ENCODE results near the gene CBLN4. TPM values are rescaled to one million over a fixed set of nuclear protein-coding genes. Genes with fewer than 3 reads are reported as not detected.

Gene CBLN4
- total and polyA plus RNA-seq, 7 donors = 0.06 TPM; not detected in 6

DNA sequence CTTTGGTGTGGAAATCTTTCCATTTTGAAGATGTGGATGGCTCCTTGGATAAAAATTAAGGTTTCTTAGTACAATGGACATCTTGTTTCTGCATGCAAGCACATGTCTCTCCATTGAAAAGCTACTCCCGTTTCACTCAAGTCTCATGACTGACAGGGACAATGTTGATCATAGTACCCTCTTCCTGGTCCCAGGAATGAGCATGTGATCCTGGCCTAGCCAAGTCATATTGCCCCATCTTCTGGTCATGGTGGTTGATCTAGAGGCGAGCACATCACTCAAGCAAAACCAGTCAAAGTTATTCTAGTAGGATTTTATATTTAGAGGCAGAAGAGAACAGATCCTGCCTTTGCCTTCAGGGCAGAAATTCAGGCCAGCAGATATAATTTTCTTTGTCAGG lies 12.2 kb upstream of the CBLN4 start:
- Histone ChIP-seq H3K27ac (no peak overlapping the region), H3K4me3 (no peak overlapping the region), H3K36me3 (no peaks in the 10 kb centered on the region), H3K4me1 (no peaks in the 10 kb centered on the region), H3K27me3 (no peaks in the 10 kb centered on the region), H3K9me3 (no peaks in the 10 kb centered on the region)
- no peak for TF ChIP-seq POLR2A (IDR thresholded peaks at IDR 0.05)
- TF ChIP-seq, protein P1, sequence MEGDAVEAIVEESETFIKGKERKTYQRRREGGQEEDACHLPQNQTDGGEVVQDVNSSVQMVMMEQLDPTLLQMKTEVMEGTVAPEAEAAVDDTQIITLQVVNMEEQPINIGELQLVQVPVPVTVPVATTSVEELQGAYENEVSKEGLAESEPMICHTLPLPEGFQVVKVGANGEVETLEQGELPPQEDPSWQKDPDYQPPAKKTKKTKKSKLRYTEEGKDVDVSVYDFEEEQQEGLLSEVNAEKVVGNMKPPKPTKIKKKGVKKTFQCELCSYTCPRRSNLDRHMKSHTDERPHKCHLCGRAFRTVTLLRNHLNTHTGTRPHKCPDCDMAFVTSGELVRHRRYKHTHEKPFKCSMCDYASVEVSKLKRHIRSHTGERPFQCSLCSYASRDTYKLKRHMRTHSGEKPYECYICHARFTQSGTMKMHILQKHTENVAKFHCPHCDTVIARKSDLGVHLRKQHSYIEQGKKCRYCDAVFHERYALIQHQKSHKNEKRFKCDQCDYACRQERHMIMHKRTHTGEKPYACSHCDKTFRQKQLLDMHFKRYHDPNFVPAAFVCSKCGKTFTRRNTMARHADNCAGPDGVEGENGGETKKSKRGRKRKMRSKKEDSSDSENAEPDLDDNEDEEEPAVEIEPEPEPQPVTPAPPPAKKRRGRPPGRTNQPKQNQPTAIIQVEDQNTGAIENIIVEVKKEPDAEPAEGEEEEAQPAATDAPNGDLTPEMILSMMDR (IDR thresholded peaks at IDR 0.05) = no peak
- TF ChIP-seq EP300 (IDR thresholded peaks at IDR 0.05) = no peak
- TF ChIP-seq POLR2AphosphoS5 (IDR thresholded peaks at IDR 0.05) = no peak
- intact Hi-C loops (cut with DNase I) = no loop called here
- no peak for DNase-seq
- WGBS, 2 donors = 39 to 68% methylated on average over 2 of the region's 2 CpGs

DNA sequence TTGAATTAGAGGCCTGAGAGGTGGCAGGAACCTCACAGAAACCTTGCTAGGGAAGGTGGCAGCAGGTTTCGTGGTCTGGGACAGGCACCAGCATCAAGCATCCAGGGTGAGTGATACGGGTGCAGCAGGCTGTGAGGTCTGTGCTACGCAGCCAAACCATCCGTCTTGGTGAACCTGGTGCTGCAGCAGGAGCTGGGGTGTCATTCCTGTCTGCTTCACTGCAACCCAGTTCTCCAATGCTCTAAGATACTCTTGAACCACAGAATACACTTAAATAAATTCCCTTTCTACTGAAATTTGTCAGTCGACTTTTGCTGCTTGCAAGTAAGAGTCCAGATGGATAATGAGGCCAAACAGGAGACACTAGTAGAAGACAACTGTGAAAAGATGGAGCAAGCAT lies 9.7 kb upstream of the CBLN4 start:
- no peak overlapping the region for H3K4me3 ChIP-seq
- no peak for DNase-seq
- no peaks in the 10 kb centered on the region for H3K36me3 ChIP-seq
- H3K27ac ChIP-seq = no peak overlapping the region
- 85% methylated on average over 5 of the region's 5 CpGs for WGBS, 2 donors
- TF ChIP-seq EP300 (IDR thresholded peaks at IDR 0.05) = no peak
- TF ChIP-seq POLR2AphosphoS5 (IDR thresholded peaks at IDR 0.05) = no peak
- no peak for TF ChIP-seq POLR2A (IDR thresholded peaks at IDR 0.05)
- TF ChIP-seq, protein P1 (IDR thresholded peaks at IDR 0.05) = no peak
- H3K9me3 ChIP-seq = no peaks in the 10 kb centered on the region
- intact Hi-C loops (cut with DNase I) = no loop called here
- no peaks in the 10 kb centered on the region for H3K27me3 ChIP-seq
- no peaks in the 10 kb centered on the region for H3K4me1 ChIP-seq

DNA sequence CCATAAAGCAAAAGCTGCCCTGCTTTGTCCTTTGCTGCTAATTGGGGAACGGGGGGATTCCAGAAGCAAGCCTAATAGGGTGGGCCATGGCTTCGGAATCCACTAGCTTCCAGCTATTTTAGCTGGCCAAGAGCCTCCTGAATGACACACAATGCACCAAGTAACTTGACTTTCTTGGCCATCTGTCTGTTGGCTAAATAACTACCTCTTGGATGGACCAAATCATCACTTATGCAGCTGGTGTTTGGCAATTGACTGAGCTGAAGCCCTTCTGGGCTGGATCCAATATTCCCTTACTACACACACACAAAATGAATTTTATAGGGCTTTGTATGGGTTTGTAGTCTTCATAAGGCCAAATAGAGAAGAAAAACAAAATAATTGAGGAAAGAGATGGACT lies 8.8 kb upstream of the CBLN4 start:
- Histone ChIP-seq H3K4me3 (no peak overlapping the region), H3K27me3 (no peaks in the 10 kb centered on the region), H3K36me3 (no peaks in the 10 kb centered on the region), H3K27ac (no peak overlapping the region), H3K4me1 (no peaks in the 10 kb centered on the region), H3K9me3 (no peaks in the 10 kb centered on the region)
- DNase-seq = no peak
- WGBS, 2 donors = 81 to 88% methylated on average over 2 of the region's 2 CpGs
- TF ChIP-seq, protein P1 (IDR thresholded peaks at IDR 0.05) = no peak
- TF ChIP-seq POLR2A (IDR thresholded peaks at IDR 0.05) (no peak), EP300 (IDR thresholded peaks at IDR 0.05) (no peak), POLR2AphosphoS5 (IDR thresholded peaks at IDR 0.05) (no peak)
- intact Hi-C loops (cut with DNase I) = no loop called here

DNA sequence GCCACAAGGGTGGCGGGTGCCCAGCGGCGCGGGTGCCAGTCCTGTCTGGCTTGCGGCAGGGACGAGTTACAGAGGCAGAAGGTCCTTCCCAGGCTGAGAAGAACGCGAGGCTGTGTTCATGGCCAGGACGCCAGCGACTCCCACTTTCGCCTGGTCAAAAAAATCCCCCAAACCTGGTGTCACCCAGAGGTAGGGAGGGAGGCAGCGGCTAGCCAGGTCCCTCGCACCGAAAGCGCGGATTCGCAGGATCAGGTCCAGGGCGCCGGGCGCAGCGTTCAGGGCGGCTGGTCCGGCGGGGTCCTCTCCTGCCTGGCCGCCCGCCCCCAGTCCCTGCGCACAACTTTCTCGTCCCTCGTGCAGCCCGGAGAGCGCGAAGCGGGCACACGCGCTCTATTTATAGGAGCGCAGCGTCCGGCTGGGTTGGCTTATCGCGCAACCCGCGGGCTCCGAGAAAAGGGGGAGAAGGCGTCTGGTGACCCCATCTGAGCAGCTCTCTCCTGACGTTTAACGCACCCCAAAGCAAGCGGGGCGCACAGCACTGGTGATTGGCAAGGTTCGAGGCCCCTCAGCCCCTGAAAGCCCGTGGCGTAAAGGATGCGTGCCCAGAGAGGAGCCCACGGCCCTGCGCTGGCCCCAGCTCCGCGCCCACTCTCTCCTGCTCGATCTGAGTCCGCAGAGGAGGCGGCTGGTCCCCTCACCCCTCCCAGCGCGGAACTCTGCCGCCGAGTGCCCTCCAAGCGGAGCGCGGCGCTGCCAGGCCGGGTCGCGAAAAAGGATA lies 519 bp downstream of the CBLN4 start:
- 13 to 24% methylated on average over 70 of the region's 70 CpGs for WGBS, 2 donors
- Histone ChIP-seq H3K27ac (no peak overlapping the region), H3K9me3 (no peaks in the 10 kb centered on the region), H3K27me3 (peaks cover 36 to 65% (median 44%) of the 10 kb centered on the region in 3 donors), H3K4me3 (no peak overlapping the region), H3K36me3 (no peaks in the 10 kb centered on the region), H3K4me1 (peaks cover 0 to 29% (median 26%) of the 10 kb centered on the region in 4 donors)
- intact Hi-C loops (cut with DNase I) = no loop called here
- no peak for DNase-seq
- TF ChIP-seq POLR2A (IDR thresholded peaks at IDR 0.05) (no peak), EP300 (IDR thresholded peaks at IDR 0.05) (no peak)
- TF ChIP-seq, protein P1 (IDR thresholded peaks at IDR 0.05) = no peak

Data from sigmoid colon (tissue), 7 donors.